ENCODE data around the gene MAP2K4.

Gene MAP2K4

DNA sequence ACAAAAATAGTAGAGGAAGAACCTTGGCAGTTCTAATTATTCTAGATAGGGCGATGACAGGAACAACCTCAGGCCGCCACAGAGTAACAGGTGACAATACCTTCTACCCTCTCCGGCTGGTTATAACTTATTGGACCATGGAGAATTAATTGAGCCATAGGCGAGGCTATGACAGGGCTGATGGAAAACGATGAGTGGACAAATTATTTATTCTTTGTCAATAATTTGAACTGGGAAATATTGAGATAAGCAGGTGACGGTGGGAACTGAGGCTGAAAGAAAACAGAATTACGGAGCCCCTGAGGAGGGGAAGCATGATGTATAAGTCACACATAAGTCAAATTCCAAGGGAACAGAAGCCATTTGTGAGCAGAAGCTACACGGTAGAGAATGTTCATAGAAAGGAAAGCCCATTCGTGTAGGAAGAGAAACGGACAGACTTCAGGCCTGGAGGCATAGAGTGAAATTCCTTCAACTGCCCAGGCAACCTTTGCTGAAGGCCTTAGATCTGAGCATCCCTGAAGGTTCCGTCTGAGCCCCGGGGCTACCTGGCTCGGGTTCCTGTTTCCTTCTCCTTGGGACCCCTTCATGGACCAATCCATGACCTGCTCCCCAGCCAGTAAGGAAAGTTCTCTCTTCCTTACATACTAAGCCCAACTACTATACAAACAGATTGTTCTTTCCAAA, 158.1 kb downstream of the MAP2K4 start:
- DNase-seq (ENCODE audit: low spot score): no peak
- H3K27ac ChIP-seq: no peak overlapping the region
- no peak overlapping the region for H3K4me3 ChIP-seq
- TF ChIP-seq, protein P1, sequence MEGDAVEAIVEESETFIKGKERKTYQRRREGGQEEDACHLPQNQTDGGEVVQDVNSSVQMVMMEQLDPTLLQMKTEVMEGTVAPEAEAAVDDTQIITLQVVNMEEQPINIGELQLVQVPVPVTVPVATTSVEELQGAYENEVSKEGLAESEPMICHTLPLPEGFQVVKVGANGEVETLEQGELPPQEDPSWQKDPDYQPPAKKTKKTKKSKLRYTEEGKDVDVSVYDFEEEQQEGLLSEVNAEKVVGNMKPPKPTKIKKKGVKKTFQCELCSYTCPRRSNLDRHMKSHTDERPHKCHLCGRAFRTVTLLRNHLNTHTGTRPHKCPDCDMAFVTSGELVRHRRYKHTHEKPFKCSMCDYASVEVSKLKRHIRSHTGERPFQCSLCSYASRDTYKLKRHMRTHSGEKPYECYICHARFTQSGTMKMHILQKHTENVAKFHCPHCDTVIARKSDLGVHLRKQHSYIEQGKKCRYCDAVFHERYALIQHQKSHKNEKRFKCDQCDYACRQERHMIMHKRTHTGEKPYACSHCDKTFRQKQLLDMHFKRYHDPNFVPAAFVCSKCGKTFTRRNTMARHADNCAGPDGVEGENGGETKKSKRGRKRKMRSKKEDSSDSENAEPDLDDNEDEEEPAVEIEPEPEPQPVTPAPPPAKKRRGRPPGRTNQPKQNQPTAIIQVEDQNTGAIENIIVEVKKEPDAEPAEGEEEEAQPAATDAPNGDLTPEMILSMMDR (IDR thresholded peaks at IDR 0.05): no peak

DNA sequence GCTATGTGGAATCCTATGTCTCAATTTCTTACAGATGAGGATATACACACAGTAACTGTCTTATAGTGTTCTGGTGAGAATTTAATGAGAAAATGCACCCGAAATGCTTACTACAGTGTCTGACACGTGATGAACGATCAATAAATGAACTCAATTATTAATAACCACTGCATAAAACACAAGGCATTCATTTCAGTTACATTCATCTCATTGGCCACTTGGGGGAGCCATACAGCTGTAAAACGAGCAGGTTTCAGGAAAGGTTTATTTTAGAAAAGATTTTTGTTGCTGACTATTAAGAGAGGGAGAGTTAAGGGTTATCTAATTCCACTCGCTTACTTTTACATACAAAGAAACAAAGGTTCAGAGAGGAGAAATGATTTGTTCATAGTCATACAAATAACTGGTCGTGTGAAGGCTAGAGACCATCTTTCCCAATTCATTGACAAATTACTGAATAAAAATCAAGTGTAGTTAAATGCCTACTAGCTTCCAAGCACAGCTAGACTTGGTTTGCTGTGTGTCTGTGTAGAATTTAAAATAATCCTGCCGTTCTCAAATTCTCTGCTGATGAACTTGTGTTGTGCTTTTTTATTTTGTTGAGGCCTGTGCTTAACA, 160.1 kb downstream of the MAP2K4 start:
- Histone ChIP-seq H3K27ac (peak overlapping the region; percentile 28 to 59), H3K4me3 (no peak overlapping the region)
- TF ChIP-seq, protein P1 (IDR thresholded peaks at IDR 0.05): peak; percentile 73
- DNase-seq (ENCODE audit: low spot score): no peak

DNA sequence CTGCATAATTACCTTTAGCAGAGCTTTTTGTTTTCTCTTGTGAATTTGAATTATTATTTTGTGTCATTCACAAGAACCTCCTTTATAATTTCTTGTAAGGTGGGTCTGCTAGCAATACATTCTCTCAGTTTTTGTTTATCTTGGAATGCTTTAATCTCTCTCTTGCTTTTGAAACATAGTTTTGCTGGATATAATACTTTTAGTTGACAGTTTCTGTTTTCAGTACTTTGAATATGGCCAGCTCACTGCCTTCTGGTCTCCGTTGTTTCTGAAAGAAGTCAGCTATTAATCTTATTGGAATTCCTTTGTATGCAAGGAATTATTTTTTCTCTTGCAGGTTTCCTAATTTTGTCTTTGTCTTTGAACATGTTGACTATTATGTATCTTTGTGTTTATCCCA, 167.0 kb downstream of the MAP2K4 start:
- no peak overlapping the region for H3K27ac ChIP-seq
- H3K4me3 ChIP-seq: no peak overlapping the region
- TF ChIP-seq, protein P1 (IDR thresholded peaks at IDR 0.05): no peak
- DNase-seq (ENCODE audit: low spot score): no peak

DNA sequence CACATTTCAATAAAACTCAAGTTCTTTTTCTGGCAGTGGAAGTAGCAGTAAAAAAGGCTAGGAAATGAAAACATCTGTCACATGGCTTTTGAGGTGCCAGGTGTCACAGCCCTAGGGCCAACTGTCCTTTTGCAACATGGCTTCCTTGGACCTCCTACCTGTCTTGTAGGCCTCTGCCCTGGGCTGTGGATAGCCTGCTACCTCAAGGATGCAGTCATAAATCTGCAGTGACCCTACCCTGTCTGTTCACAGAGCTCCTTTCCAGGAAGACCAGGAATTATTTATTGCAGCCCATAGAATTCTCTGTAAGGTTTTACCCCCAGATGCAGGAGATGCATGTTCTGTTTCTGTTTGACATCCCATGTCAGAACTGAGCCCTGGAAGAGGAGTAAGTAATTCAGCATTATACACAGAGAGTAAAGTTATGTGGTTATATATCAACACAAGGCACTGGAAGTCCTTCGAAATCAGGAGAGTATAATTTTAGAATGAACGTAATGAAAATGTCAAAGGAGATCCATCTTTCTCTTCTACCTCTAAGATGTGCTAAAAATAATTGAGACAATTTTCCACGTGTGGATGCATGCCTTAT, 172.6 kb downstream of the MAP2K4 start:
- H3K4me3 ChIP-seq: no peak overlapping the region
- TF ChIP-seq, protein P1 (IDR thresholded peaks at IDR 0.05): no peak
- DNase-seq (ENCODE audit: low spot score): no peak
- H3K27ac ChIP-seq: no peak overlapping the region

Data from coronary artery (tissue), 2 donors.